ENCODE data around the gene UPK1B.
A peak's percentile ranks its signal among the peaks of the same experiment; 100 is the strongest.

The UPK1B gene

DNA sequence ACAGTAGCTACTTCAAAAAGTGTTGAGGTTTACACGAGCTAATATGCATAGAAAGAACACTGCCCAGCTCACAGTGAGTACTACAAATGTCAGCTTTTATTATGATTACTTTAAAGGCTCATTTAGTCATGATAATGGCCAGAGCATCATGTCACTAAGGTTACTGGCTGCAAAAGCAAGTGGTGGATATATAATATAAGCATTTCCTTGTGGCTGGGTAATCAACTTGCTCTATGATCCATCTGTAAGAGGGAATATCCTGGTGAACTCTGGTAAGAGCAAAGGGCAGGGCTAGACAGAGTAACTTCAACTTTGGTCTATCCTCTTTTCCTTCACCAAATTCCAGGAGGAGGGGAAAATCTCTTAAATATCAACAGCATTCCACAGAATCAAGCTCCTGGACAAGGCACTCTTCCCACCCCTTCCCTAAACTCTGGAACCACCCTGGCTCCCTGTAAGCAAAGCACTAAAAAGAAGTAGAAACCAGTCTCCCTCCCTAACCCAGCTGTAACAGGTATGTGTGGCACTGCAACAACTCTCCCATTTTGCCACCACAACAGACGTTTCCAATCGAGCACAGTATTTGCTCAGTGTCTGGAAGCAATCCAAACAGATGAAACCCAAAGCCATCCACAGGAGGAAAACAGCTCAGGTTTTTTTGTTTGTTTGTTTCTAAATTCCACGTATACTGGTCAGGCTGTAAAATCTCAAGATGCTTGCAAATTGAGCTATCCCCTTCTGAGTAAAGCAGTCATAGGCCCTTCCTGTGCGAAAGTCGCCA, 53.9 kb downstream of the UPK1B start:
- Histone ChIP-seq H3K4me1 (ENCODE audit: control insufficient read depth, insufficient read depth, low read length) (no peaks in the 10 kb centered on the region), H3K36me3 (ENCODE audit: control insufficient read depth, insufficient read depth, low read length, severe bottlenecking) (peaks cover 74% of the 10 kb centered on the region), H3K4me3 (ENCODE audit: low read length) (no peak overlapping the region), H3K9me3 (ENCODE audit: control insufficient read depth, low read length) (no peaks in the 10 kb centered on the region), H3K9ac (ENCODE audit: low read length) (no peak overlapping the region), H3K27me3 (replicated peaks; ENCODE audit: control insufficient read depth, insufficient read depth, low read length) (no peaks in the 10 kb centered on the region)
- DNase-seq (ENCODE audit: low read depth): peak; percentile 24

DNA sequence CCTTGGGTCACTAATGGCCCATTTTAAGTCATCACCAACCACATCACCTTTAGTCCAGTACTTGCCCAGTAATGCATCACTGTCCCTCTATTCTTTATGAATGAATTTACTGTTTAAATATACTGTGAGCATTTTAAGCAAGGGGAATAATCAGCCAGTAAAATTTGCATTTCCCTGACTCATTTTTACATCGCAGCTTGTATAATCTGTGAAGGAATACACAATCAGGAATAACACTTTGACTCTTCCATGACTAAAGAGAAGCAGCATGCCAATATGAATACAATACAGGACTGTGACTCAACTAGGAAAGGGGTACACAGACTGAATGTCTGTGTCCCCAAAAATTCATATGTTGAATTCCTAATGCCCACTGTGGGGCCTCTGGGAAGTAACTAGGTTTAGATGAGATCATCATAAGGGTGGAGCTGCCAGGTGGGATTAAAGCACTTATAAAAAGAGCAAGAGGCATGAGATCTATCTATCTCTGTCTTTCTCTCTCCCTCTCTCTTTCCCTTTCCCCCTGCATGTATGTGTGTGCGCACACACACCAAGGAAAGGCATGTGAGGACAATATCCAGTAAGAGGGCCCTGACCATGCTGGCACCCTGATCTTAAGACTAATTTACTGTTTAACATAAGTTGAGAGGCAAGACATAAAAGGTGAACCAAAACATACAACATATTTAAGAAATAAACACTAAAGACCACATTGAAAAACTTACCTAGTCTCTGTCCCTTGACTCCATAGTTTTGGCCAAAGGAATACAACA, 55.2 kb downstream of the UPK1B start:
- H3K9ac ChIP-seq (ENCODE audit: low read length): no peak overlapping the region
- H3K4me1 ChIP-seq (ENCODE audit: control insufficient read depth, insufficient read depth, low read length): peaks cover 4% of the 10 kb centered on the region
- DNase-seq (ENCODE audit: low read depth): no peak
- H3K27me3 ChIP-seq (replicated peaks; ENCODE audit: control insufficient read depth, insufficient read depth, low read length): no peaks in the 10 kb centered on the region
- peaks cover 77% of the 10 kb centered on the region for H3K36me3 ChIP-seq (ENCODE audit: control insufficient read depth, insufficient read depth, low read length, severe bottlenecking)
- no peak overlapping the region for H3K4me3 ChIP-seq (ENCODE audit: low read length)
- H3K9me3 ChIP-seq (ENCODE audit: control insufficient read depth, low read length): no peaks in the 10 kb centered on the region

DNA sequence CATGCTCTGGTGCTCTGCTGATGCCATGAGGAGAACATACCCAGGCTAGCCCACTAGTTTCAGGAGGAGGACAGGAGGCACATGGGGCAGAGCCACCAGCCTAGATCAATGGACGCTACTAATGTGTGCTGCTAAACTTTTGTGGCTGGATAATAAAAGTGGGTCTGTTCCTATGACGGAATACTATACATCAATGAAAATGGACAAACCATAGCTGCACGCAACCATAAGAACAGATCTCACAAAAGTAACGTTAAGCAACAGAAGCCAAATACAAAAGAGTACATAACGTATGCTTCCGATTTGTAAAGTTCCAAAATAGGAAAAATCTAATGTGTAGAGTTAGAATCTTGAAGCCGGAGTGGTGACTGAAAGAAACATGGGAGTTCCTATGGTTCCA, 55.8 kb downstream of the UPK1B start:
- peaks cover 73% of the 10 kb centered on the region for H3K36me3 ChIP-seq (ENCODE audit: control insufficient read depth, insufficient read depth, low read length, severe bottlenecking)
- H3K9me3 ChIP-seq (ENCODE audit: control insufficient read depth, low read length): no peaks in the 10 kb centered on the region
- no peak for DNase-seq (ENCODE audit: low read depth)
- H3K27me3 ChIP-seq (replicated peaks; ENCODE audit: control insufficient read depth, insufficient read depth, low read length): no peaks in the 10 kb centered on the region
- no peak overlapping the region for H3K9ac ChIP-seq (ENCODE audit: low read length)
- H3K4me3 ChIP-seq (ENCODE audit: low read length): no peak overlapping the region
- peaks cover 9% of the 10 kb centered on the region for H3K4me1 ChIP-seq (ENCODE audit: control insufficient read depth, insufficient read depth, low read length)

DNA sequence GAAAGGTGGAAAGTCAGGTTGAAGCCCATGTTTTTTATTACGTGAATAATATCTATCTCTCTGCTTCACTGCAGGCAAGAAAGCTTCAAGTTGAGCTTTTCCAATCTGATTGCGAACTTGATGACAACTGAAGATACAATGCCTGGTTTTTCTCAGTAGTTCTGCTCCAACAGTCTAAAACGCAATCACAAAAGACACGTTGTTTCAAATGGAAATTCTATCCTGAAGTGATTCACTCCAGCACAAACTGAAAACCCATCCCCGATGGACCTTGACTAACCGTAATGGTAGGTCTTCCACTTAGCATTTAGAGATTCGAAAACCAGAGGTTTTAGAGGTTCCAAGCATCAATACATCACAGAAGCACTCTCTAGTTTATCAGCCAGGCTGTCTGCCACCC, 56.7 kb downstream of the UPK1B start:
- no peaks in the 10 kb centered on the region for H3K9me3 ChIP-seq (ENCODE audit: control insufficient read depth, low read length)
- peaks cover 67% of the 10 kb centered on the region for H3K36me3 ChIP-seq (ENCODE audit: control insufficient read depth, insufficient read depth, low read length, severe bottlenecking)
- no peak overlapping the region for H3K9ac ChIP-seq (ENCODE audit: low read length)
- no peak overlapping the region for H3K4me3 ChIP-seq (ENCODE audit: low read length)
- no peak for DNase-seq (ENCODE audit: low read depth)
- peaks cover 17% of the 10 kb centered on the region for H3K4me1 ChIP-seq (ENCODE audit: control insufficient read depth, insufficient read depth, low read length)
- H3K27me3 ChIP-seq (replicated peaks; ENCODE audit: control insufficient read depth, insufficient read depth, low read length): no peaks in the 10 kb centered on the region

DNA sequence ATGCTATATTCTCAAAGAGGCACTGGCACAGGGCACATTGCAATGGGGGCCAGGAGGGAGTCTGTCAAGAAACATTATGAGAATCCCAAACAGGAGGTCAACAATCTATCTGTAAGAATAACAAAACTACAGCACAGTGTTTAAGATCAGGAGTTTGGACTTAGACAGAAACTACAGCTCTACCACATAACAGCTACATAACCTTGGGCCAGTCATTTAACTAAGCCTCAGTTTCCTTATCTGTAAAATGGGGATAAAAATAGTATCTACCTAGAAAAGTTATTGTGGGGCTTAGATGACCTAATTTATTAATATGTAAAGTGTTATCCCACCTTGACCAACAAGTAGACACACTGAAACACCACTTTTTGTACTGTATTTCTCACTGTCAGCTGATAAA, 57.3 kb downstream of the UPK1B start:
- Histone ChIP-seq H3K9me3 (ENCODE audit: control insufficient read depth, low read length) (no peaks in the 10 kb centered on the region), H3K27me3 (replicated peaks; ENCODE audit: control insufficient read depth, insufficient read depth, low read length) (no peaks in the 10 kb centered on the region), H3K36me3 (ENCODE audit: control insufficient read depth, insufficient read depth, low read length, severe bottlenecking) (peaks cover 70% of the 10 kb centered on the region), H3K4me3 (ENCODE audit: low read length) (no peak overlapping the region), H3K4me1 (ENCODE audit: control insufficient read depth, insufficient read depth, low read length) (peaks cover 24% of the 10 kb centered on the region), H3K9ac (ENCODE audit: low read length) (no peak overlapping the region)
- no peak for DNase-seq (ENCODE audit: low read depth)

DNA sequence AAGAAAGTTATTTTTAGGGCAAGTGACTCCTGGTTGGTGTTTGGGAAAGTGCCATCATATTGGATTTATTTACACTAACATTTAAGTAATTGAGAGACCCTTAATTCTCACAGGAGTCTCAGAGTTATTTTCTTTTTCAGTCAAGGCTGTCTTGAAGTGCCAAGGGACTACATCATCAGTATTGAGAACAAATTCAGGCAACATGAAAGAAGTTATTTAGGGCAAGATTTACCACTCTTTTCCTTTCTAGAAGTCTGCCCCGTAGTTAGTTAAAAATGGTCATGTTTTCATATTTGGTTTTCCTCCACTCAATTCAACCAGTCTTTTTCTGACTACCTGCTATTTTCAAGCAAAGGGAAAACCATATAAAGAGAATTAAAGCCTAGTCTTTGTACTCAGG, 61.2 kb downstream of the UPK1B start:
- Histone ChIP-seq H3K4me1 (ENCODE audit: control insufficient read depth, insufficient read depth, low read length) (peaks cover 51% of the 10 kb centered on the region), H3K36me3 (ENCODE audit: control insufficient read depth, insufficient read depth, low read length, severe bottlenecking) (peaks cover 45% of the 10 kb centered on the region), H3K9me3 (ENCODE audit: control insufficient read depth, low read length) (no peaks in the 10 kb centered on the region), H3K27me3 (replicated peaks; ENCODE audit: control insufficient read depth, insufficient read depth, low read length) (no peaks in the 10 kb centered on the region), H3K4me3 (ENCODE audit: low read length) (no peak overlapping the region), H3K9ac (ENCODE audit: low read length) (peak overlapping the region; percentile 48)
- no peak for DNase-seq (ENCODE audit: low read depth)

DNA sequence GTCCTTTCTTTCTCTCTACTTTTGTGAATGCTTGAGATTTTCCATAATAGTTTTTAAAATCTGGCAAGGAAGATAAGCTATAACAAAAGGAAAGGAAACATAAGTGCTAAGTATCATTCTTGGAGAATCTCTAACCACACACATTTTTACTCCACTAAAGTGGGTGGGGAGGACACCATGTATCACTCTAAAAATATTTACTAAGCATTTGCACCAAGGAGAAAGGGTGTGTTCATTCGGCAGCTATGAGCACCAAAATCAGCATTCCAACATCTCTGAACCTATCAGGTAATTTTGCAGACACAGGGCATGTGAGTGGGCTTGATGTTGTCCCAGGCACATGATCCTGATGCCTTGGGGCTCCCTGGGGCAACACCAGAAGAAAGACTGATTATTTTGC, 61.8 kb downstream of the UPK1B start:
- H3K9ac ChIP-seq (ENCODE audit: low read length): peak overlapping the region; percentile 48
- peaks cover 40% of the 10 kb centered on the region for H3K36me3 ChIP-seq (ENCODE audit: control insufficient read depth, insufficient read depth, low read length, severe bottlenecking)
- peak; percentile 54 for DNase-seq (ENCODE audit: low read depth)
- H3K4me1 ChIP-seq (ENCODE audit: control insufficient read depth, insufficient read depth, low read length): peaks cover 52% of the 10 kb centered on the region
- H3K27me3 ChIP-seq (replicated peaks; ENCODE audit: control insufficient read depth, insufficient read depth, low read length): no peaks in the 10 kb centered on the region
- no peaks in the 10 kb centered on the region for H3K9me3 ChIP-seq (ENCODE audit: control insufficient read depth, low read length)
- no peak overlapping the region for H3K4me3 ChIP-seq (ENCODE audit: low read length)

DNA sequence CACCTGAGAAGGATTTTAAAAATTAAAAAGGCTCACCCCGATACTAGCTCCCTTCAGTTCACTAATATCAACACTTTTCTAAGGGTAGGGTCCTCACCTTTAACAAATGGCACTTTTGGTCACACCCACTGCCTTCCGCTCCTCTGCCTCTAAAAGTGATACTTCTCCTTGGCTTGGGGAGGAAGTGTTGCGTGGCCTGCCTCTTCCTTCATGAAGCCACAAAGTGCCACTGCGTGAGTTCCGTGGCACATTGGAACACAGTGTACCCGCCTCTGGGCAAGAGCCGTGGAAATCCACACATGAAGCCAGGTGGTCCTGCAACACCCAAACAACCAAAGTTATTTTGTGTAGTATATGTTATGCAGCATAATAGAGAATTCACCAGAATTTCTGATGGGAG, 63.4 kb downstream of the UPK1B start:
- peak overlapping the region; percentile 48 for H3K4me3 ChIP-seq (ENCODE audit: low read length)
- no peak for DNase-seq (ENCODE audit: low read depth)

DNA sequence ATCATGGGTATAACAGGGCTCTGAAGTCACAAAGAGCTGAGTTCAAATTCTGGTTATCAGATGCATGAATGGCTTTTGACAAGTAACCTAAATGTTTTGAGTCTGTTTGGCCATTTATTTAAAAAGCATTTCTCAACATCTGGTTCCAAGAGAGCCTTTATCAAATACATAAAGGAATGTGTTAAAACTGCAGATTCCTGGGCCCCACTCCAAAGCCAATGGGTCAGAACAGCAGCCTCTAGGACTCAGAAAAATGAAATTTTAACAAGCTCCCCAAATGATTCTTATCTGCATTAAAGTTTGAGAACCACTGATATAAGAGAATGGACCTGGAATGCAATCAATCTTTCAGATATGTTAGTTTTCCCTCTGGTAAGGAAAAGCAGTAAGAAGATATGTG, 63.9 kb downstream of the UPK1B start:
- peak overlapping the region; percentile 51 for H3K9ac ChIP-seq (ENCODE audit: low read length)
- DNase-seq (ENCODE audit: low read depth): peak; percentile 49
- peaks cover 57% of the 10 kb centered on the region for H3K4me1 ChIP-seq (ENCODE audit: control insufficient read depth, insufficient read depth, low read length)
- no peaks in the 10 kb centered on the region for H3K27me3 ChIP-seq (replicated peaks; ENCODE audit: control insufficient read depth, insufficient read depth, low read length)
- H3K9me3 ChIP-seq (ENCODE audit: control insufficient read depth, low read length): no peaks in the 10 kb centered on the region
- peaks cover 28% of the 10 kb centered on the region for H3K36me3 ChIP-seq (ENCODE audit: control insufficient read depth, insufficient read depth, low read length, severe bottlenecking)
- H3K4me3 ChIP-seq (ENCODE audit: low read length): peak overlapping the region; percentile 48

More for the DNA sequence above, 63.4 kb downstream of the UPK1B start:
- H3K4me1 ChIP-seq (ENCODE audit: control insufficient read depth, insufficient read depth, low read length): peaks cover 57% of the 10 kb centered on the region
- no peaks in the 10 kb centered on the region for H3K27me3 ChIP-seq (replicated peaks; ENCODE audit: control insufficient read depth, insufficient read depth, low read length)
- no peaks in the 10 kb centered on the region for H3K9me3 ChIP-seq (ENCODE audit: control insufficient read depth, low read length)
- H3K9ac ChIP-seq (ENCODE audit: low read length): peak overlapping the region; percentile 33
- peaks cover 32% of the 10 kb centered on the region for H3K36me3 ChIP-seq (ENCODE audit: control insufficient read depth, insufficient read depth, low read length, severe bottlenecking)

DNA sequence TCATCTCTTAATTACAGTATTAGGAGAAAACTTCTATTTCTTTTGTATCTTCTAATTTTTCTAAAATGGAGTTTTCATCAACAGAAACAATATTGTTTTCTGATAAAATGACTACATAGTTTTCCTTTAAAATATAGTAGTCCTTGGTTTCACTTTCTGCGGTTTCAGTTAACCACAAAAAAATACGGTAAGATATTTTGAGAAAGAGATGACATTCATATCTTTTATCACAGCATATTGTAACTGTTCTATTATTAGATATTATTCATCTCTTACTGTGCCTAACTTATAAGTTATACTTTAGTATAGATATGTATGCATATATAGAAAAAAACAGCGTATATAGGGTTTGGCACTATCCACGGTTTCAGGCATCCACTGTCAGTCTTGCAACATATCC, 65.0 kb downstream of the UPK1B start:
- DNase-seq (ENCODE audit: low read depth): no peak
- Histone ChIP-seq H3K4me3 (ENCODE audit: low read length) (peak overlapping the region; percentile 98), H3K27me3 (replicated peaks; ENCODE audit: control insufficient read depth, insufficient read depth, low read length) (no peaks in the 10 kb centered on the region), H3K36me3 (ENCODE audit: control insufficient read depth, insufficient read depth, low read length, severe bottlenecking) (peaks cover 19% of the 10 kb centered on the region), H3K9me3 (ENCODE audit: control insufficient read depth, low read length) (no peaks in the 10 kb centered on the region), H3K4me1 (ENCODE audit: control insufficient read depth, insufficient read depth, low read length) (peaks cover 55% of the 10 kb centered on the region), H3K9ac (ENCODE audit: low read length) (peak overlapping the region; percentile 96)

DNA sequence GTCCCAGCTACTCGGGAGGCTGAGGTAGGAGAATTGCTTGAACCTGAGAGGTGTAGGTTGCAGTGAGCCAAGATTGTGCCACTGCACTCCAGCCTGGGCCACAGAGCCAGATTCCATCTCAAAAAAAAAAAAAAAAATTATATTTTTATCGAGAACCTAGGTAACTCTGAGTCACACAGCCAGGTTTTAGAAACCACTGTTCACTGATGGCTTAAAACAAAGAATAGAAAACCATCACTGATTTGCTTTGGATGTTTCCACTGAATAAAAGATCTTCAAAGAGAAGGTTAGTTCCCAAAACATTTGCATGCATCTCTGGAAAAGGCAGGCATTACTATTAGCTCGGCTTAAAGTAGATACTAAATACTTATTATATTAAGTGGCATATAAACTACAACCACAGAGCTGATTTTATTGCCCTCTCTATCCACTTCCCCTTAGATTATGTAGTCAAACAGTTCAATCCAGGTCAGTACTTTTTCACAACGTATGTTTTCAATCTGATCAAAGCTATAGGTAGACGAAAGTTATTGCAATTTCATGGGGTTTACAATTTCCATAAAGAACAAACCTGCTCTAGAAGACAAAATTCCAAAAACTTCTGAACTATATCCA, 65.9 kb downstream of the UPK1B start:
- H3K36me3 ChIP-seq (ENCODE audit: control insufficient read depth, insufficient read depth, low read length, severe bottlenecking): peaks cover 15% of the 10 kb centered on the region
- peaks cover 48% of the 10 kb centered on the region for H3K4me1 ChIP-seq (ENCODE audit: control insufficient read depth, insufficient read depth, low read length)
- H3K9me3 ChIP-seq (ENCODE audit: control insufficient read depth, low read length): no peaks in the 10 kb centered on the region
- no peak for DNase-seq (ENCODE audit: low read depth)
- H3K27me3 ChIP-seq (replicated peaks; ENCODE audit: control insufficient read depth, insufficient read depth, low read length): no peaks in the 10 kb centered on the region
- H3K4me3 ChIP-seq (ENCODE audit: low read length): peak overlapping the region; percentile 98
- H3K9ac ChIP-seq (ENCODE audit: low read length): peak overlapping the region; percentile 96
